Immature natural killer cell (primary cell): ENCODE data around the gene FOLR3. TPM values are rescaled to one million over a fixed set of nuclear protein-coding genes. Genes with fewer than 3 reads are reported as not detected.
"Not testable (repeated sequence)": the region's sequence is repeated elsewhere in the genome, so short reads cannot be mapped to it uniquely, and the experiment has no call there.

ENCODE experiments used
- DNase-seq, 3 donors: peaks; one replicate each; pipeline ENCODE4 v3.0.0; 2022; ENCODE audit warnings: mixed read lengths in 1 of 3
- H3K27ac Mint-ChIP-seq, 6 donors: one replicate each; pipeline ENCODE4 v1.8.0; 2020; ENCODE audit warnings: mixed read lengths in 6 of 6, mild to moderate bottlenecking in 5 of 6, inconsistent platforms in 4 of 6, moderate library complexity in 3 of 6
- H3K27me3 Mint-ChIP-seq, 3 donors: one replicate each; pipeline ENCODE4 v1.8.0; 2020 to 2021; ENCODE audit warnings: low read depth in 3 of 3, mild to moderate bottlenecking in 3 of 3, mixed read lengths in 3 of 3, moderate library complexity in 3 of 3, inconsistent platforms in 1 of 3
- H3K36me3 Mint-ChIP-seq, 3 donors: one replicate each; pipeline ENCODE4 v1.8.0; 2020; ENCODE audit warnings: mixed read lengths in 3 of 3, inconsistent platforms in 2 of 3, mild to moderate bottlenecking in 2 of 3
- H3K4me1 Mint-ChIP-seq, 2 donors: one replicate each; pipeline ENCODE4 v1.8.0; 2020; ENCODE audit warnings: inconsistent platforms in 2 of 2, mild to moderate bottlenecking in 2 of 2, mixed read lengths in 2 of 2, moderate library complexity in 1 of 2
- H3K4me3 Mint-ChIP-seq, 5 donors: one replicate each; pipeline ENCODE4 v1.8.0; 2020; ENCODE audit warnings: mild to moderate bottlenecking in 5 of 5, mixed read lengths in 5 of 5, inconsistent platforms in 3 of 5, moderate library complexity in 3 of 5
- H3K9me3 Mint-ChIP-seq, 6 donors: one replicate each; pipeline ENCODE4 v1.8.0; 2020; ENCODE audit warnings: mild to moderate bottlenecking in 6 of 6, mixed read lengths in 6 of 6, inconsistent platforms in 4 of 6, moderate library complexity in 3 of 6
- polyA plus RNA-seq, 3 donors: library from polyadenylated mRNA; unstranded; fragments of 300-500 nt; fragmentation: Illumina TruSeq; gene quantifications; one replicate each; pipeline ENCODE4 v1.2.3, GENCODE V29; 2021

Gene FOLR3
- polyA plus RNA-seq, 3 donors from 2014 or later = 0.28 TPM; not detected in 2

DNA sequence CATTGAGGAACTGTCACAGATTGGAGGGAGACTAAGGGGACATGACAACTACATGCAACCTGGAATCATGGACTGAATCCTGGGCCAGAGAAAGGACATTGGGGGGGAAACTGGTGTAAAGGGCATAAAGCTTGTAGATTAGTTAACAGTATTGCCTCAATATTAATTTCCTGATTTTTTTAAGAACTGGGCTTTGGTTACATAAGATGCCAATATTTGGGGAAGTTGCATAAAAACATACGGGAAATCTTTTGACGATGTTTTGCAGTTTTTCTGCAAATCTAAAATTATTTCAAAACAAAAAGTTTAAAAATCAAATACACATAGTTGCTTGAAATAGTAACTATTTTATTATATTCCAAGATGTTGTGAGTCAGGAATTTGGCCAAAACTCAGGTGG, 2.9 kb upstream of the FOLR3 start:
- DNase-seq = no peak
- Mint-ChIP-seq H3K36me3 (peaks cover 7 to 8% (median 7%) of the 10 kb centered on the region in 3 donors), H3K27ac (no peak overlapping the region), H3K4me1 (no peaks in the 10 kb centered on the region), H3K9me3 (peaks cover 0 to 12% (median 4%) of the 10 kb centered on the region in 6 donors), H3K27me3 (peaks cover 3 to 5% (median 4%) of the 10 kb centered on the region in 3 donors), H3K4me3 (no peak overlapping the region)

DNA sequence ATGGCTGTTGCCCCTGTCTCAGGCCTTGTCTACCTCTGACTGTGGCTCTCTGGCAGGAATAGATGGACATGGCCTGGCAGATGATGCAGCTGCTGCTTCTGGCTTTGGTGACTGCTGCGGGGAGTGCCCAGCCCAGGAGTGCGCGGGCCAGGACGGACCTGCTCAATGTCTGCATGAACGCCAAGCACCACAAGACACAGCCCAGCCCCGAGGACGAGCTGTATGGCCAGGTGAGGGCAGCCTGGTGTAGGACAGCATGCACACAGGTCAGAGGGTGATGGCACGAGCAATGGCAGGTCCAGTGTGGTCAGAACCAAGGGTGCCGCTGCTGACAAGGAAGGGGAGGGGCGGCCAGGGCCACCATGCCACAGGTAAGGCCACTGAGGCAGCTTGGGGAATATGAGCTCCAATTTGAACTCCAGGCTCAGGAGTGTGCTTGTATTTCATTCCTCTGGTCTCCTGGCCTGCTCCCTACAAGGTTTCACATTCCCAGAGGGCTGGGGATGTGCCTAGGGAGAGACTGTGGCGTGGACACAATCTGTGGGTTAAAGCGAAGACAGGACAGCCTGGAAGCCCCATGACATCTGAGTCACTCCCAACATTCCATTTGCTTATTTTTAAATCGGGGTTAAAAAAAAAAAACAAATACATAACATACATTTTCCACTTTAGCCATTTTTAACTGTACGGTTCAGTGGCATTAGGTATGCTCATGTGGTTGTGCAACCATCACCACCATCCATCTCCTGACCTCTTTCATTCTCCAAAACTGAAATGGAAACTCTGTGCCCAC, 562 bp downstream of the FOLR3 start:
- no peaks in the 10 kb centered on the region for H3K4me1 Mint-ChIP-seq
- H3K4me3 Mint-ChIP-seq = no peak overlapping the region
- no peak overlapping the region for H3K27ac Mint-ChIP-seq
- no peaks in the 10 kb centered on the region for H3K9me3 Mint-ChIP-seq
- H3K27me3 Mint-ChIP-seq = peaks cover 0 to 2% (median 1%) of the 10 kb centered on the region in 3 donors
- DNase-seq = no peak
- no peaks in the 10 kb centered on the region for H3K36me3 Mint-ChIP-seq

DNA sequence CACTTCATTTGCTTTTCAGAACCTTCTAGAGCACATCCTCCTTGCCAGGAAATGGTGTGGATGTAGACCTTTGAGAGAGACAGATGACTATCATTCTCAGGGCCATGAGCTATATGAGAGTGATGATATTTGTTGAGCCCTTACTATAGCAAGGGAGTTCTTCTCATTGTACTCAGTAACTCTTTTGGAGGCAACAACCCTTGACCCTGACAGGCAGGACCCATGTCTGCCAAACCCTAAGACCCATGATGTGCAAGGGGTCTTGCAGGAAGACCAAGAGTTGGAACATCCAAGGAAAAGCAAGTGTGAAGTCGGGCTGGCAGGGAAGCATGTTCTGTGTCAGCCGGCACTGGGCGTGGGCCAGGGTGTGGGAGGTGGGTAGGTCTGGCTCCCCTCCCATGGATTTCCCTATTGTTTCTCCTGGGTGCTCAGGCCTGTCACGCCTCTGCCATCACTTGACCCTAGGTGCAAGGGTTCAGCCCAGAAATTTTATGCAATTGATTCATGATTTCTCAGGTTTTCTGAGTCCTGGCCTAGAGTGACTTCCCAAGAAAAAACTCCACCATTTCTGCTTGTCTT, 1.2 kb downstream of the FOLR3 start:
- Mint-ChIP-seq H3K27me3 (peaks cover 0 to 7% (median 1%) of the 10 kb centered on the region in 3 donors), H3K4me3 (no peak overlapping the region), H3K27ac (no peak overlapping the region), H3K9me3 (no peaks in the 10 kb centered on the region), H3K4me1 (no peaks in the 10 kb centered on the region), H3K36me3 (no peaks in the 10 kb centered on the region)
- DNase-seq = no peak

DNA sequence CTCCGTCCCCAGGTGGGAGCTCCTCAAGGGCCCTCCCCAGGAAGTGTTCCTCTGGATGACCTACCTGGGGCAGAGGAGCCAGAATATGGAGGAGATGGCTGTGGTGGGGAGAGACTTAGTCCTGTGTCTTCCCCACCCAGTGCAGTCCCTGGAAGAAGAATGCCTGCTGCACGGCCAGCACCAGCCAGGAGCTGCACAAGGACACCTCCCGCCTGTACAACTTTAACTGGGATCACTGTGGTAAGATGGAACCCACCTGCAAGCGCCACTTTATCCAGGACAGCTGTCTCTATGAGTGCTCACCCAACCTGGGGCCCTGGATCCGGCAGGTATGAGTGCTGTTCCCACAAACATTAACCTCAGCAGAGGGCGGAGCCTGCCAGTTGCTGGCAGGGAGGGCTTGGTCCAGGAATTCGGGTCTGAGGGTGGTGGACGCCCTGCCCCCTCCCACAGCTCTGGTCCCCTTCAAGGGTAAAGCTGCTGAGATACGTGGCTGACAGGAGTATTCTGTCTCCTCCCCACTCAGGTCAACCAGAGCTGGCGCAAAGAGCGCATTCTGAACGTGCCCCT, 3.4 kb downstream of the FOLR3 start:
- Mint-ChIP-seq H3K4me3 (no peak overlapping the region), H3K36me3 (no peaks in the 10 kb centered on the region), H3K27me3 (peaks cover 0 to 8% (median 1%) of the 10 kb centered on the region in 3 donors), H3K9me3 (no peaks in the 10 kb centered on the region), H3K27ac (no peak overlapping the region), H3K4me1 (no peaks in the 10 kb centered on the region)
- no peak for DNase-seq

DNA sequence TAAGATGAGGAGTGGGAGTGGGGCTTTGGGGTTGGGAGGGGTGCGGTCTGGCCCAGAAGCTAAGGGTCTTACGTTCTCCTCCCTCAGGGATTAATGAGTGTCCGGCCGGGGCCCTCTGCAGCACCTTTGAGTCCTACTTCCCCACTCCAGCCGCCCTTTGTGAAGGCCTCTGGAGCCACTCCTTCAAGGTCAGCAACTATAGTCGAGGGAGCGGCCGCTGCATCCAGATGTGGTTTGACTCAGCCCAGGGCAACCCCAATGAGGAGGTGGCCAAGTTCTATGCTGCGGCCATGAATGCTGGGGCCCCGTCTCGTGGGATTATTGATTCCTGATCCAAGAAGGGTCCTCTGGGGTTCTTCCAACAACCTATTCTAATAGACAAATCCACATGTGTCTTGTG, 4.0 kb downstream of the FOLR3 start:
- Mint-ChIP-seq H3K27me3 (peaks cover 0 to 8% (median 1%) of the 10 kb centered on the region in 3 donors), H3K4me1 (no peaks in the 10 kb centered on the region), H3K27ac (no peak overlapping the region), H3K4me3 (no peak overlapping the region), H3K36me3 (no peaks in the 10 kb centered on the region), H3K9me3 (no peaks in the 10 kb centered on the region)
- DNase-seq = no peak

DNA sequence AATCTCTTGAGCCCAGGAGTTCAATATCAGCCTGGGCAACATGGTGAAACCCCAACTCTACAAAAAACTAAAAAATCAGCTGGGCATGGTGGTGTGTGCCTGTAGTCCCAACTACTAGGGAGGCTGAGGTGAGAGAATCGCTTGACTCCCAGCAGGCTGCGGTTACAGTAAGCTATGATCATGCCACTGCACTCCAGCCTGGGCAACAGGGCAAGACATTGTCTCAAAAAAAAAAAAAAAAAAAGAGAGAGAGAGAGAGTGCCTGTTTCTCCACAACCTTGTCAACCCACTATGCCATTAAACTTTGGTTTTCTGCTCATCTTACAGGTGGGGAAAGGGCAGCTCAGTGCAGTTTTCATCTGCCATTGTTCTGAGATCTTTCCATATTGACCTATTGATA, 5.1 kb downstream of the FOLR3 start:
- no peak overlapping the region for H3K4me3 Mint-ChIP-seq
- H3K4me1 Mint-ChIP-seq = no peaks in the 10 kb centered on the region
- no peak overlapping the region for H3K27ac Mint-ChIP-seq
- H3K36me3 Mint-ChIP-seq = no peaks in the 10 kb centered on the region
- H3K9me3 Mint-ChIP-seq = no peaks in the 10 kb centered on the region
- DNase-seq = no peak
- peaks cover 0 to 8% (median 1%) of the 10 kb centered on the region in 3 donors for H3K27me3 Mint-ChIP-seq

DNA sequence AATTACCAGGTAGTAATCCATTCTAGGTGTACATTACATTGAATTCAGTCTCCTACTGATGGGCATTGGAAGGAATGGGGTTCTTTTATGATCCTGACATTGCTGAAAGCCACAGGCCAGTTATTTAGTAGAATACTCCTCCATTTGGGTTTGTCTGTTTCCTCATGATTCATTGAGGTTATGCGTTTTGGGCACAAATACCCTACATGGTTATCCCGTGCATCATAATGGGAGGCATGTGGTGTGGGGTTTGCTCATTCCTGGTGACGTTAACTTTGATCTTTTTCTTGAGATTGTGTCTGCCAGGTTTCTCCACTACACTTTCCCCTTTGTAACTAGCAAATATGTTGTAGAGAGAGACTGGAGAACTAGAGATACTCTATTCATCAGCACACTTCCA, 5.5 kb downstream of the FOLR3 start:
- Mint-ChIP-seq H3K27me3 (peaks cover 0 to 8% (median 0%) of the 10 kb centered on the region in 3 donors), H3K4me3 (no peak overlapping the region), H3K36me3 (no peaks in the 10 kb centered on the region), H3K27ac (no peak overlapping the region), H3K9me3 (no peaks in the 10 kb centered on the region), H3K4me1 (no peaks in the 10 kb centered on the region)
- DNase-seq = no peak

DNA sequence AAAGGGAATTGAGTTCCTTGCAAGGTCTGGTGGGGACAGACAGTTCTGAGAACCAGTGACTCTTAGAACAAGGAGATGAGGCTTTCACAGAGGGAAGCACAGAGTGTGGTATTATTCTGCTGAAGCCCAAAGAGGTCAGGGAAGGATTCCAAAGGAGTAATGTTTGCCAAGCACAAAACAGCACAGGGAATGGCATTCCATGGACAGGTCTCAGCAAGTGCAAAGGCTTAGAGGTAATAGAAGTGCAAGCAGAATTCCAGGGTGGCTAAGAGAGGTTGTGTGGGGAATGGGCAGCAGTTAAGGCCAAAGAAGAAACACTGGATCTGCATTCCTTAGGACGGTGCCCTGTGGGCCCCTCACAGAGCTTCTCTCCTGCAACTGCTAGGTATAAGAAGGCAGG, 6.6 kb downstream of the FOLR3 start:
- H3K27me3 Mint-ChIP-seq, DNase-seq, H3K36me3 Mint-ChIP-seq, H3K9me3 Mint-ChIP-seq, H3K27ac Mint-ChIP-seq, H3K4me3 Mint-ChIP-seq, H3K4me1 Mint-ChIP-seq: not testable (repeated sequence)

DNA sequence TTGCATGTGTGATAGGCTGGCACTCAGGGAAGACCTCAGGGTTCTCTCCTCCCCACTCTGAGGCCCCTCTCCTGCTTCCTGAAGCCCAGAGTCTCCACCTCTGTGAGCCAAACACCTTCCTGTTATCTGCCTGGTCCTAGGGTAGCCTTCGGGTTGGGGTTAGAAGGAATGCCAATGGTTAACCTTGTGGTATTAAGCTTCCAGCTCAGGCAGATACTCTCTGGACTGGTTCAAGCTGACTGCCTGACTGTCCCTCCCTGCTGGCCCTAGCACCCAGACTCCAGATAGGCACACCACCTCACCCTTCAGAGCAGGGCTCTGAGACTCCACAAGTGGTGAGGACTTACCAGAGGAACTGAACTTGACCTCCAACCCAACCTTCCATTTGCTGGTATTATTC, 7.0 kb downstream of the FOLR3 start:
- not testable (repeated sequence) for H3K9me3 Mint-ChIP-seq, H3K4me3 Mint-ChIP-seq, H3K27ac Mint-ChIP-seq, H3K4me1 Mint-ChIP-seq, H3K27me3 Mint-ChIP-seq, DNase-seq, H3K36me3 Mint-ChIP-seq

DNA sequence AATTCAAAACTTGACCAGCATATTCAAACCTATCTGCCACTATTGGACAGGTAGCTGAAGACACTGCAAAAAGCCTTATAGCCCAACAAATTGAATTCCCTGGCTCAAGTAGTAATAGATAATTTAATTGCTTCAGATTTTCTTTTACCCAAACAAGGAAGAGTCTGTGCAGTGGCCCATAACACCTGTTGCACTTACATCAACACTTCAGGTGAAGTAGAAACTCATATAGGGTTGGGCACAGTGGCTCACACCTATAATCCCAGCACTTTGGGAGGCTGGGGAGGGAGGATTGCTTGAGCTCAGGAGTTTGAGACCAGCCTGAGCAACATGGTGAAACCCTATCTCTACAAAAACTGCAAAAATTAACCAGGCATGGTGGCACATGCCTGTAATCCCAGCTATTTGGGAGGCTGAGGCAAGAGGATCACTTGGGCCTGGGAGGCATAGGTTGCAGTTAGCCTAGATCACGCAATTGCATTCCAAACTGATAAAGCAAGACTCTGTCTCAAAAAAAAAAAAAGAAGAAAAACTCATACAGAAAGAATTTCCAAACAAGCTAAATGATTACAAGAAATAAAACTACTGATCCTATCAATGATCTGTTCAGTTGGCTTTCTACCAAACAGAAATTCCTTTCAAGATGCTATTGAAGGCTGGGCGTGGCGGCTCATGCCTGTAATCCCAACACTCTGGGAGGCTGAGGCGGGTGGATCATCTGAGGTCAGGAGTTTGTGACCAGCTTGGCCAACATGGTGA, 9.5 kb downstream of the FOLR3 start:
- Mint-ChIP-seq H3K4me1 (no peaks in the 10 kb centered on the region), H3K9me3 (no peaks in the 10 kb centered on the region), H3K4me3 (no peak overlapping the region), H3K36me3 (no peaks in the 10 kb centered on the region), H3K27ac (no peak overlapping the region), H3K27me3 (peaks cover 0 to 7% (median 0%) of the 10 kb centered on the region in 3 donors)
- no peak for DNase-seq

DNA sequence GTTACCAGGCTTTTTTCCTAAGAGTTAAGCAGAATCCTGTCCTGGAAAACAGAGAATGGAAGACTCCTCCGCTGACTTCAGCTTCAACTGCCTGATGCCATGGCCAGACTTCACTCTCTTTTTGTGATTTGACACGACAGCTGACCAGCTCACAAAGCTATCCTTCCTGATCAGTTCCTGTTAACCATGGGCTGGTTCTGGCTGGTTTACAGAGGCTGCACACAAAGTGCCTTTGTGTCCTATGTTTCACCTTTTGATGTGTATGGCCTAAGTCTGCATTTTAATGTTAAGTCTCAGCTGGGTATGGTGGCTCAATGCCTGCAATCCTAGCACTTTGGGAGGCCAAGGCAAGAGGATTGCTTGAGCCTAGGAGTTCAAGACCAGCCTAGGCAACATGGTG, 11.1 kb downstream of the FOLR3 start:
- DNase-seq = no peak

DNA sequence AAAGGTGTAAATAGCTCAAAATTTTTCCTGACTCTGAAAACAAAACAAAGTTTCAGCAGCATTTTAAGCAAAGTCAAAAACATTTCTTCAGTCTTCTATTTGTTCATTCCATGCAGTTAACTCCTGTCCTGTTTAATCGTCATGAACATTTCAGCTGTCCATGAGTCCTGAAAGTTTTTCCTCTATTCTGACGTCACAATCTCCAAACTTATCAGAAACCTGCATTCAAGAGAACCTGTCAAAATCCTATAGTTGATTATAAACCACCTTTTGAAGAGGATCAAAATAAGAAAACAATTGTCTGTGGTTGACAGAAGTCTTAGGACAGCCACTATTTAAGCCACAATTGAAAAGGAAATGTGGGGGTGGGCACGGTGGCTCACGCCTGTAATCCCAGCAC, 15.4 kb downstream of the FOLR3 start:
- Mint-ChIP-seq H3K4me1 (no peaks in the 10 kb centered on the region), H3K27ac (no peak overlapping the region), H3K36me3 (no peaks in the 10 kb centered on the region), H3K27me3 (peaks cover 0 to 12% (median 2%) of the 10 kb centered on the region in 3 donors), H3K4me3 (no peak overlapping the region), H3K9me3 (no peaks in the 10 kb centered on the region)
- no peak for DNase-seq

More for the DNA sequence above, 11.1 kb downstream of the FOLR3 start:
- Mint-ChIP-seq H3K27me3 (peaks cover 0 to 7% (median 0%) of the 10 kb centered on the region in 3 donors), H3K4me3 (no peak overlapping the region), H3K27ac (no peak overlapping the region), H3K9me3 (no peaks in the 10 kb centered on the region), H3K4me1 (no peaks in the 10 kb centered on the region), H3K36me3 (no peaks in the 10 kb centered on the region)

DNA sequence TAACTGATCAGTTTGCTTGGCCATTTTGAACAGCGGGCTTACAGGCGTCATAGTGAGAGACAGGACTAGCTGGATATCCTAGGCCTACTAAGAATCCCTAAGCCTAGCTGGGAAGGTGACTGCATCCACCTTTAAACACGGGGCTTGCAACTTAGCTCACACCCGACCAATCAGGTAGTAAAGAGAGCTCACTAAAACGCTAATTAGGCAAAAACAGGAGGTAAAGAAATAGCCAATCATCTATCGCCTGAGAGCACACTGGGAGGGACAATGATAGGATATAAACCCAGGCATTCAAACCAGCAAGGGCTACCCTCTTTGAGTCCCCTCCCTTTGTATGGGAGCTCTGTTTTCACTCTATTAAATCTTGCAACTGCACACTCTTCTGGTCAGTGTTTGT, 18.3 kb downstream of the FOLR3 start:
- not testable (repeated sequence) for H3K4me3 Mint-ChIP-seq, H3K9me3 Mint-ChIP-seq, DNase-seq, H3K27ac Mint-ChIP-seq, H3K36me3 Mint-ChIP-seq, H3K4me1 Mint-ChIP-seq
- peaks cover 2 to 16% (median 2%) of the 10 kb centered on the region in 3 donors for H3K27me3 Mint-ChIP-seq

DNA sequence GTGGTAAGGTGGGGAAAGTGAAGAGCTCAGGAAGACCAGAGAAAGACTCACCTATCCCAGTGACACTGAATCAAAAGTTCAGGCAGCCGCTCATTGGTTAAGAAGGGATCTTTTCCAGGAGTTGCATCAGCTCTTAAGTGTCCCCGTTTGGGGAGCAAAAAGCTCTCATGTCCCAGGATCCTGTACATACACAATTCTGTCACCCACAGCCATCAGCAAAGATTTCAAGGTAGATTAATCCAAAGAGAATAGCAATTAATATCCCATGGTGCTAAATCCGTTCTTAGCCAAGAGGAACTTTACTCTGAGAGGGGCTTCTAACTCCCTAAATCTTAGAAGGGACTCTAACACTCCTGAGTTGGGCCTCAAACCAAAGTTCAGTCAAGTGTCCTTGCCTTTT, 19.3 kb downstream of the FOLR3 start:
- DNase-seq = no peak
- Mint-ChIP-seq H3K36me3 (no peaks in the 10 kb centered on the region), H3K9me3 (no peaks in the 10 kb centered on the region), H3K4me1 (no peaks in the 10 kb centered on the region), H3K27ac (no peak overlapping the region), H3K4me3 (no peak overlapping the region), H3K27me3 (peaks cover 2 to 16% (median 4%) of the 10 kb centered on the region in 3 donors)
